ENCODE data around the gene FPR1. TPM values are rescaled to one million over a fixed set of nuclear protein-coding genes. Genes with fewer than 3 reads are reported as not detected.

FPR1 gene
- total RNA-seq, 1 donor from 2014 or later, result not detected

GRCh38 chr19:51755571-51755970 lies 3.9 kb upstream of the FPR1 start:
- peaks cover 5% of the 10 kb centered on the region for H3K27me3 Mint-ChIP-seq (ENCODE audit: unreplicated experiment)
- H3K4me1 Mint-ChIP-seq (ENCODE audit: low read depth, unreplicated experiment), result no peaks in the 10 kb centered on the region
- no peaks in the 10 kb centered on the region for H3K9me3 Mint-ChIP-seq (ENCODE audit: unreplicated experiment)
- DNase-seq, result no peak
- no peaks in the 10 kb centered on the region for H3K36me3 Mint-ChIP-seq (ENCODE audit: unreplicated experiment)
- H3K27ac Mint-ChIP-seq (ENCODE audit: unreplicated experiment), result no peak overlapping the region
- TF ChIP-seq CTCF (IDR thresholded peaks at IDR 0.05; ENCODE audit: partially characterized antibody, unreplicated experiment), result no peak
- no peak overlapping the region for H3K4me3 Mint-ChIP-seq (ENCODE audit: unreplicated experiment)

GRCh38 chr19:51754770-51755169 lies 3.1 kb upstream of the FPR1 start:
- Mint-ChIP-seq H3K27ac (ENCODE audit: unreplicated experiment) (no peak overlapping the region), H3K36me3 (ENCODE audit: unreplicated experiment) (no peaks in the 10 kb centered on the region), H3K4me3 (ENCODE audit: unreplicated experiment) (no peak overlapping the region), H3K9me3 (ENCODE audit: unreplicated experiment) (no peaks in the 10 kb centered on the region), H3K27me3 (ENCODE audit: unreplicated experiment) (peaks cover 5% of the 10 kb centered on the region), H3K4me1 (ENCODE audit: low read depth, unreplicated experiment) (no peaks in the 10 kb centered on the region)
- DNase-seq, result no peak
- no peak for TF ChIP-seq CTCF (IDR thresholded peaks at IDR 0.05; ENCODE audit: partially characterized antibody, unreplicated experiment)

- Mint-ChIP-seq H3K27ac (ENCODE audit: unreplicated experiment) (no peak overlapping the region), H3K9me3 (ENCODE audit: unreplicated experiment) (no peaks in the 10 kb centered on the region), H3K4me3 (ENCODE audit: unreplicated experiment) (no peak overlapping the region), H3K36me3 (ENCODE audit: unreplicated experiment) (no peaks in the 10 kb centered on the region), H3K27me3 (ENCODE audit: unreplicated experiment) (peaks cover 5% of the 10 kb centered on the region), H3K4me1 (ENCODE audit: low read depth, unreplicated experiment) (no peaks in the 10 kb centered on the region)
- DNase-seq, result no peak
- no peak for TF ChIP-seq CTCF (IDR thresholded peaks at IDR 0.05; ENCODE audit: partially characterized antibody, unreplicated experiment)
Measured at GRCh38 chr19:51754109-51754508, 2.4 kb upstream of the FPR1 start.

- Mint-ChIP-seq H3K4me3 (ENCODE audit: unreplicated experiment) (no peak overlapping the region), H3K4me1 (ENCODE audit: low read depth, unreplicated experiment) (no peaks in the 10 kb centered on the region), H3K27me3 (ENCODE audit: unreplicated experiment) (peaks cover 5% of the 10 kb centered on the region), H3K36me3 (ENCODE audit: unreplicated experiment) (peaks cover under 1% of the 10 kb centered on the region), H3K27ac (ENCODE audit: unreplicated experiment) (no peak overlapping the region), H3K9me3 (ENCODE audit: unreplicated experiment) (peaks cover 2% of the 10 kb centered on the region)
- DNase-seq, result no peak
- TF ChIP-seq CTCF (IDR thresholded peaks at IDR 0.05; ENCODE audit: partially characterized antibody, unreplicated experiment), result no peak
Measured at GRCh38 chr19:51750400-51751094, 1.1 kb downstream of the FPR1 start.

GRCh38 chr19:51749979-51750378 lies 1.7 kb downstream of the FPR1 start:
- no peak for TF ChIP-seq CTCF (IDR thresholded peaks at IDR 0.05; ENCODE audit: partially characterized antibody, unreplicated experiment)
- peaks cover 8% of the 10 kb centered on the region for H3K27me3 Mint-ChIP-seq (ENCODE audit: unreplicated experiment)
- H3K36me3 Mint-ChIP-seq (ENCODE audit: unreplicated experiment), result peaks cover 3% of the 10 kb centered on the region
- H3K9me3 Mint-ChIP-seq (ENCODE audit: unreplicated experiment), result peaks cover 2% of the 10 kb centered on the region
- no peaks in the 10 kb centered on the region for H3K4me1 Mint-ChIP-seq (ENCODE audit: low read depth, unreplicated experiment)
- H3K4me3 Mint-ChIP-seq (ENCODE audit: unreplicated experiment), result no peak overlapping the region
- no peak overlapping the region for H3K27ac Mint-ChIP-seq (ENCODE audit: unreplicated experiment)
- no peak for DNase-seq

Data from glutamatergic neuron (in vitro differentiated cells).